ENCODE results near the gene RCN1. TPM values are rescaled to one million over a fixed set of nuclear protein-coding genes. Genes with fewer than 3 reads are reported as not detected.
"Not testable (repeated sequence)": the region's sequence is repeated elsewhere in the genome, so short reads cannot be mapped to it uniquely, and the experiment has no call there.

The RCN1 gene
- total RNA-seq, 1 donor from 2014 or later = 200 TPM

- no peak for TF ChIP-seq CTCF (IDR thresholded peaks at IDR 0.05; ENCODE audit: partially characterized antibody, unreplicated experiment)
- no peak overlapping the region for H3K4me3 Mint-ChIP-seq (ENCODE audit: unreplicated experiment)
- peaks cover 21% of the 10 kb centered on the region for H3K4me1 Mint-ChIP-seq (ENCODE audit: low read depth, unreplicated experiment)
- H3K36me3 Mint-ChIP-seq (ENCODE audit: unreplicated experiment) = peaks cover 18% of the 10 kb centered on the region
- H3K27ac Mint-ChIP-seq (ENCODE audit: unreplicated experiment) = no peak overlapping the region
- DNase-seq = no peak
- H3K27me3 Mint-ChIP-seq (ENCODE audit: unreplicated experiment) = peaks cover 3% of the 10 kb centered on the region
- H3K9me3 Mint-ChIP-seq (ENCODE audit: unreplicated experiment) = no peaks in the 10 kb centered on the region
Observed at GRCh38 chr11:32098142-32098903, 7.4 kb downstream of the RCN1 start.

GRCh38 chr11:32099516-32099915, 8.6 kb downstream of the RCN1 start:
- no peak for DNase-seq
- H3K27ac Mint-ChIP-seq (ENCODE audit: unreplicated experiment) = no peak overlapping the region
- H3K36me3 Mint-ChIP-seq (ENCODE audit: unreplicated experiment) = peaks cover 18% of the 10 kb centered on the region
- no peaks in the 10 kb centered on the region for H3K27me3 Mint-ChIP-seq (ENCODE audit: unreplicated experiment)
- TF ChIP-seq CTCF (IDR thresholded peaks at IDR 0.05; ENCODE audit: partially characterized antibody, unreplicated experiment) = no peak
- H3K9me3 Mint-ChIP-seq (ENCODE audit: unreplicated experiment) = no peaks in the 10 kb centered on the region
- no peak overlapping the region for H3K4me3 Mint-ChIP-seq (ENCODE audit: unreplicated experiment)
- peaks cover 13% of the 10 kb centered on the region for H3K4me1 Mint-ChIP-seq (ENCODE audit: low read depth, unreplicated experiment)

- Mint-ChIP-seq H3K4me3 (ENCODE audit: unreplicated experiment) (no peak overlapping the region), H3K36me3 (ENCODE audit: unreplicated experiment) (peaks cover 18% of the 10 kb centered on the region), H3K9me3 (ENCODE audit: unreplicated experiment) (no peaks in the 10 kb centered on the region), H3K27me3 (ENCODE audit: unreplicated experiment) (no peaks in the 10 kb centered on the region), H3K4me1 (ENCODE audit: low read depth, unreplicated experiment) (peaks cover 13% of the 10 kb centered on the region), H3K27ac (ENCODE audit: unreplicated experiment) (no peak overlapping the region)
- DNase-seq = no peak
- TF ChIP-seq CTCF (IDR thresholded peaks at IDR 0.05; ENCODE audit: partially characterized antibody, unreplicated experiment) = no peak
Observed at GRCh38 chr11:32100495-32100894, 9.6 kb downstream of the RCN1 start.

GRCh38 chr11:32101791-32102190, 10.9 kb downstream of the RCN1 start:
- Mint-ChIP-seq H3K27me3 (ENCODE audit: unreplicated experiment) (no peaks in the 10 kb centered on the region), H3K4me3 (ENCODE audit: unreplicated experiment) (no peak overlapping the region), H3K27ac (ENCODE audit: unreplicated experiment) (no peak overlapping the region), H3K4me1 (ENCODE audit: low read depth, unreplicated experiment) (peaks cover 10% of the 10 kb centered on the region), H3K36me3 (ENCODE audit: unreplicated experiment) (peaks cover 18% of the 10 kb centered on the region), H3K9me3 (ENCODE audit: unreplicated experiment) (no peaks in the 10 kb centered on the region)
- no peak for TF ChIP-seq CTCF (IDR thresholded peaks at IDR 0.05; ENCODE audit: partially characterized antibody, unreplicated experiment)
- DNase-seq = no peak

- not testable (repeated sequence) for H3K4me3 Mint-ChIP-seq (ENCODE audit: unreplicated experiment); H3K27me3 Mint-ChIP-seq (ENCODE audit: unreplicated experiment); H3K27ac Mint-ChIP-seq (ENCODE audit: unreplicated experiment); H3K36me3 Mint-ChIP-seq (ENCODE audit: unreplicated experiment); DNase-seq; H3K9me3 Mint-ChIP-seq (ENCODE audit: unreplicated experiment)
- peaks cover 11% of the 10 kb centered on the region for H3K4me1 Mint-ChIP-seq (ENCODE audit: low read depth, unreplicated experiment)
Observed at GRCh38 chr11:32103121-32103719, 12.3 kb downstream of the RCN1 start.
